ENCODE results near the gene CLBA1.

The CLBA1 gene

GRCh38 chr14:104970231-104971068 is 15.1 kb upstream of the CLBA1 start:
- DNase-seq = peak; percentile 89

GRCh38 chr14:104971447-104972240 is 13.9 kb upstream of the CLBA1 start:
- DNase-seq = no peak

GRCh38 chr14:104972301-104973134 is 13.1 kb upstream of the CLBA1 start:
- no peak for DNase-seq

GRCh38 chr14:104973135-104973384 is 12.5 kb upstream of the CLBA1 start:
- DNase-seq = peak; percentile 95

- peak; percentile 73 for DNase-seq
Observed at GRCh38 chr14:104973385-104974145, 12.0 kb upstream of the CLBA1 start.

- no peak for DNase-seq
Observed at GRCh38 chr14:104974146-104974541, 11.4 kb upstream of the CLBA1 start.

GRCh38 chr14:104974665-104975390 is 10.8 kb upstream of the CLBA1 start:
- DNase-seq = no peak

- DNase-seq = no peak
Observed at GRCh38 chr14:104975481-104976197, 9.9 kb upstream of the CLBA1 start.

- peak; percentile 68 for DNase-seq
Observed at GRCh38 chr14:104976198-104977007, 9.2 kb upstream of the CLBA1 start.

GRCh38 chr14:104977008-104977680 is 8.4 kb upstream of the CLBA1 start:
- no peak for DNase-seq

GRCh38 chr14:104977681-104978653 is 7.6 kb upstream of the CLBA1 start, which contains the start of gene AHNAK2:
TSS of gene AHNAK2 (minus strand) at chr14:104978374. CDS start at chr14:104978237, 137 bp downstream.
- peak; percentile 72 for DNase-seq

- no peak for DNase-seq
Observed at GRCh38 chr14:104978746-104979691, 6.6 kb upstream of the CLBA1 start.

GRCh38 chr14:104979758-104980610 is 5.6 kb upstream of the CLBA1 start:
- no peak for DNase-seq

GRCh38 chr14:104980611-104981531 is 4.7 kb upstream of the CLBA1 start:
- no peak for DNase-seq

Measured in fibroblast of upper back skin (primary cell).